ENCODE measurements around the gene FBXO9.

GRCh38 chr6:53033764-53034163, 31.4 kb upstream of the FBXO9 start:
- TF ChIP-seq POLR2AphosphoS5 (IDR thresholded peaks at IDR 0.05) (peak; percentile 10), POLR2A (IDR thresholded peaks at IDR 0.05) (no peak), CTCF (IDR thresholded peaks at IDR 0.05) (no peak)
